ENCODE measurements around the gene SNCG. TPM values are rescaled to one million over a fixed set of nuclear protein-coding genes. Genes with fewer than 3 reads are reported as not detected.
"Not testable (repeated sequence)": the region's sequence is repeated elsewhere in the genome, so short reads cannot be mapped to it uniquely, and the experiment has no call there.

SNCG gene
- total and polyA plus RNA-seq, 4 donors, result 70.0 to 209 (median 98.4) TPM

DNA sequence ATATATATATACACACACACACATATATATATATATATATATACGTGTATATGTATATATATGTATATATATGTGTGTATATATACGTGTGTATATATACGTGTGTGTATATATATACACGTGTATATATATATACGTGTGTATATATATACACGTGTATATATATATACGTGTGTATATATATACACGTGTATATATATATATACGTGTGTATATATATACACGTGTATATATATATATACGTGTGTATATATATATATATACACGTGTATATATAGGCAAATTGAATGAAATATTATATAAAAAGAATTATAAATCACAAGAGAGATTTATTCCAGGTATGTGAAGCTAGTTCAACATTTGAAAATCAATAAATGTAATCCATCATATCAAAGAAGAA, 33.0 kb downstream of the SNCG start:
- H3K27me3 ChIP-seq (ENCODE audit: control insufficient read depth in 1 of 2, insufficient read depth in 2 of 2, low read length in 1 of 2); H3K27ac ChIP-seq (ENCODE audit: low read depth in 1 of 2, low read length in 2 of 2); DNase-seq; H3K4me3 ChIP-seq (ENCODE audit: low read length in 2 of 2); ATAC-seq (ENCODE audit: low FRiP score); H3K4me1 ChIP-seq (ENCODE audit: control insufficient read depth in 1 of 2, insufficient read depth in 2 of 2, low read length in 2 of 2); H3K36me3 ChIP-seq (ENCODE audit: control insufficient read depth in 1 of 2, insufficient read depth in 2 of 2, low read length in 1 of 2); H3K9me3 ChIP-seq (ENCODE audit: control insufficient read depth, low read length); intact Hi-C loops (cut with DNase I): not testable (repeated sequence)
- WGBS, 2 donors, result 73 to 79% methylated on average over 12 of the region's 12 CpGs

DNA sequence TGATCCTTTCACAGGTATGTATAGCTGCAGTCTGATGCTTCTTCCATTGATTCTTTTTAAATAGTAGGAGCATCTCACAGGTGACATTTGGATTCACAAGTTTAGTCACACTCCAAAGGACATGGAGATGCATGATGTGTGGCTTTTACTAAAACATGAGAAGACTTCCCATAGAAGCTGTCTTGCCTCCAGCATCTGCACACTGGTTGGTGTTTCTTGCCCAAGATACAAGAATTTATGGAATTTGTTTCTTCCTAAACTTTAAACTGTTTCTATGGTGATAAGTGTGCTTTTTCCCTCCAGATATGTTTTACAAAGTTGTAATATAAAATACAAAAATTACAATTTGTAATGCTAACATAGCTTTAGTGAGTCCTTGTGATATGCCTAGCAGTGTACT, 34.1 kb downstream of the SNCG start:
- no peaks in the 10 kb centered on the region for H3K27me3 ChIP-seq (ENCODE audit: control insufficient read depth in 1 of 2, insufficient read depth in 2 of 2, low read length in 1 of 2)
- no peak overlapping the region for H3K27ac ChIP-seq (ENCODE audit: low read depth in 1 of 2, low read length in 2 of 2)
- H3K4me3 ChIP-seq (ENCODE audit: low read length in 2 of 2), result no peak overlapping the region
- peaks cover 0 to 4% of the 10 kb centered on the region in 2 donors for H3K36me3 ChIP-seq (ENCODE audit: control insufficient read depth in 1 of 2, insufficient read depth in 2 of 2, low read length in 1 of 2)
- ATAC-seq (ENCODE audit: low FRiP score), result no peak
- no peaks in the 10 kb centered on the region for H3K9me3 ChIP-seq (ENCODE audit: control insufficient read depth, low read length)
- H3K4me1 ChIP-seq (ENCODE audit: control insufficient read depth in 1 of 2, insufficient read depth in 2 of 2, low read length in 2 of 2), result peaks cover 0 to 3% of the 10 kb centered on the region in 2 donors
- no peak for DNase-seq
- intact Hi-C loops (cut with DNase I), result no loop called here

DNA sequence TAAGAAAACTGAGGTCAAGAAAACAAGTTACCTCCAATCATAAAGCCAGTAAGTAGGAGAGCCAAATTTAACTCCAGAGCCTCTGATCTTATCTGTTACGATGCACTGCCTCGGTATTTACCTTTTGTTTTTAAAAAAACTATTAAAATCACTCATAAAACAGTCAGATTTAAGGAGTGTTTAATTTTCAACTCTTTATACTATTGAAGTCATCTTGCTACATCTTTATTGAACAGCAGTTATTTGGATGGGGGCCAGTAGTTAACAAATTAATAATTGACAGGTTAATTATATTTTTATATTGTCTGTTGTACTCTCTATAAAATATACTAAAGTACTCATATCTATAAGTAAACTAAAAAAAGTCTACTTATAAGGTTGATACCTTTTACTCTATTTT, 34.5 kb downstream of the SNCG start:
- no peak for ATAC-seq (ENCODE audit: low FRiP score)
- intact Hi-C loops (cut with DNase I), result no loop called here
- no peak overlapping the region for H3K27ac ChIP-seq (ENCODE audit: low read depth in 1 of 2, low read length in 2 of 2)

DNA sequence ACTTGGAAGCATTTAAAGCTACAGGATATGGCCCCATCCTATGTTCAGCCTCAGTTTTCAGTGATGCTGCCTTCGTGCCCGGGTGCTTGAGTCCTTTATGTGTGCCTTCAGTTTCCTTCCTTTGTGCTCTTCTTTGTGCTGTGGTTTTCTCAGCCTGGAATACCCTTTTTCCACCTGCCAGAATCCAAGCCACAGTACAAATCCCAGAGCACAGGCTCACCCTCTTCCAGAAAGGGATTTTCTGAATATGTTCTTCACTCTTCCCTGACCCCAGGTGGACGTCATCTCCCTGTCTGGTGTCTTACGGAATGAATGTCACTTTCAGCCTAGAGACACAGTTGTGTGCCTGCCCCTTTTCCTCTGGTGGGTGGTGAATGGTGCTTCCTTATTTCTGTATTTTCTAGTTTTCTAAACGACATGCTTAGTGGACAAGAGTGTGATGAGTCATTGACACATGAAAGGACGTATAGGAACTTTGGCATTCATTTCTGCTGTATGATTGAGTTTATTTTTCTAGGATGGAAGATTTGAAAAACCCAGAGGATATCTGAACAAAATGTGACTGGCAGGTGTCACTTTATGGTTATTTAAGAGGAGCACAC, 41.5 kb downstream of the SNCG start:
- H3K4me1 ChIP-seq (ENCODE audit: control insufficient read depth in 1 of 2, insufficient read depth in 2 of 2, low read length in 2 of 2); H3K27me3 ChIP-seq (ENCODE audit: control insufficient read depth in 1 of 2, insufficient read depth in 2 of 2, low read length in 1 of 2); H3K9me3 ChIP-seq (ENCODE audit: control insufficient read depth, low read length); ATAC-seq (ENCODE audit: low FRiP score); H3K4me3 ChIP-seq (ENCODE audit: low read length in 2 of 2); H3K27ac ChIP-seq (ENCODE audit: low read depth in 1 of 2, low read length in 2 of 2); DNase-seq; intact Hi-C loops (cut with DNase I); H3K36me3 ChIP-seq (ENCODE audit: control insufficient read depth in 1 of 2, insufficient read depth in 2 of 2, low read length in 1 of 2): not testable (repeated sequence)
- WGBS, 2 donors, result 77 to 78% methylated on average over 6 of the region's 6 CpGs

More for the DNA sequence above, 34.5 kb downstream of the SNCG start:
- H3K4me1 ChIP-seq (ENCODE audit: control insufficient read depth in 1 of 2, insufficient read depth in 2 of 2, low read length in 2 of 2), result peaks cover 0 to 3% of the 10 kb centered on the region in 2 donors
- no peak overlapping the region for H3K4me3 ChIP-seq (ENCODE audit: low read length in 2 of 2)
- no peaks in the 10 kb centered on the region for H3K9me3 ChIP-seq (ENCODE audit: control insufficient read depth, low read length)
- WGBS, 2 donors, result 40 to 43% methylated on average over 2 of the region's 2 CpGs
- no peak for DNase-seq
- H3K27me3 ChIP-seq (ENCODE audit: control insufficient read depth in 1 of 2, insufficient read depth in 2 of 2, low read length in 1 of 2), result no peaks in the 10 kb centered on the region
- H3K36me3 ChIP-seq (ENCODE audit: control insufficient read depth in 1 of 2, insufficient read depth in 2 of 2, low read length in 1 of 2), result peaks cover 0 to 4% of the 10 kb centered on the region in 2 donors

DNA sequence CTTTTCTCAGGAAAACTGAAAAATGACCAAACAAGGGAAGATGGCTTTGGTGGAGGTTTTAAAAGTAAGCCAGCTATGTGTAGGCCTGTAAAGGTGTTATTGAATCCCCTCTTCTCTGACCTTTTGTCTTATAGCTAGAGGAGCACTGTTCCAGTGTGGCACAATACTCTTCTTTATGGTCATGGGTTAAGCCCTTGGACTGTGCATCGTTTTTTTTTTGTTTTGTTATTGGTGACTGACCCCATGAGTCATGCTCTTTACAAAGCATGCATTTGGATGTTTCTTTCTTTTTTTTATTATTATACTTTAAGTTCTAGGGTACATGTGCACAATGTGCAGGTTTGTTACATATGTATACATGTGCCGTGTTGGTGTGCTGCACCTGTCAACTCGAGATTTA, 42.1 kb downstream of the SNCG start:
- intact Hi-C loops (cut with DNase I), result no loop called here
- Histone ChIP-seq H3K4me1 (ENCODE audit: control insufficient read depth in 1 of 2, insufficient read depth in 2 of 2, low read length in 2 of 2) (no peaks in the 10 kb centered on the region), H3K36me3 (ENCODE audit: control insufficient read depth in 1 of 2, insufficient read depth in 2 of 2, low read length in 1 of 2) (no peaks in the 10 kb centered on the region), H3K4me3 (ENCODE audit: low read length in 2 of 2) (no peak overlapping the region), H3K27me3 (ENCODE audit: control insufficient read depth in 1 of 2, insufficient read depth in 2 of 2, low read length in 1 of 2) (no peaks in the 10 kb centered on the region), H3K9me3 (ENCODE audit: control insufficient read depth, low read length) (no peaks in the 10 kb centered on the region), H3K27ac (ENCODE audit: low read depth in 1 of 2, low read length in 2 of 2) (no peak overlapping the region)
- 71 to 74% methylated on average over 3 of the region's 3 CpGs for WGBS, 2 donors
- no peak for DNase-seq
- no peak for ATAC-seq (ENCODE audit: low FRiP score)

DNA sequence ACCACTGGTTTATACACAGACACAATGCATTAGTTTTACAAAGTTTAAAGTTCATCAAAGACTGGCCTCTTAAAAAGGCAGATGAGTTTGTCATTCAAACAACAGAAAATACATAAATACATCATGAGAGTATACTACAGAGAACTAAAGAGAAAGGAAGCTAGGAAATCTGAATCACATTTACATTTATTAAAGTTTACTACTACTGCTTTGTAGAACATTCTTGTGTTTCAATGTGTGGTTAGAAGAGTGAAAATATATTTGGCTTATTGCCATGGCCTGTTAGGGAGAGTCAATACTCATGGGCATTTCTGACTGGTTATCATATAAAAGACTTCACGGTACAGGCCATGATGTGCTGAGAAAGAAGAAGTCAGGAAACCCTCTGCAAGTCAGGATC, 48.7 kb downstream of the SNCG start:
- intact Hi-C loops (cut with DNase I); H3K9me3 ChIP-seq (ENCODE audit: control insufficient read depth, low read length); H3K27me3 ChIP-seq (ENCODE audit: control insufficient read depth in 1 of 2, insufficient read depth in 2 of 2, low read length in 1 of 2): not testable (repeated sequence)

DNA sequence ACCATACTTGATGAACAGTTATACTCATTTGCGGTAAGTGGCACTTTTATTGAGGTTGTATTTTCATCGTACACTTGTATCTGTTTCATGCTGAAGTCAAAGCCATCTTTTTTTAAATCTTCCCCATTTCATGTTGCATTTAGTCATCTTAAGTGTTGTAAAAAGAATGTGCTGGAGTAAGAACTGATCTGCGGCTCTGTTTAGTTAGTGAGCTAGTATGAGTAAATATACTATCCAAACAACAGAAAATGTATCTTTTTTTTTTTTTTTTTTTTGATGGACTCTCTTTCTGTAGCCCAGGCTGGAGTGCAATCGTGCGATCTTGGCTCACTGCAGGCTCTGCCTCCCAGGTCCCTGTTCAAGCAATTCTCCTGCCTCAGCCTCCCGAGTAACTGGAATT, 49.3 kb downstream of the SNCG start:
- H3K9me3 ChIP-seq (ENCODE audit: control insufficient read depth, low read length); intact Hi-C loops (cut with DNase I); H3K36me3 ChIP-seq (ENCODE audit: control insufficient read depth in 1 of 2, insufficient read depth in 2 of 2, low read length in 1 of 2); H3K27me3 ChIP-seq (ENCODE audit: control insufficient read depth in 1 of 2, insufficient read depth in 2 of 2, low read length in 1 of 2); H3K27ac ChIP-seq (ENCODE audit: low read depth in 1 of 2, low read length in 2 of 2); H3K4me3 ChIP-seq (ENCODE audit: low read length in 2 of 2); H3K4me1 ChIP-seq (ENCODE audit: control insufficient read depth in 1 of 2, insufficient read depth in 2 of 2, low read length in 2 of 2); DNase-seq; ATAC-seq (ENCODE audit: low FRiP score): not testable (repeated sequence)
- 90 to 92% methylated on average over 6 of the region's 6 CpGs for WGBS, 2 donors

More for the DNA sequence above, 48.7 kb downstream of the SNCG start:
- 52% methylated on average over 1 of the region's 1 CpG; no CpG with 5 or more reads in 1 of the 2 donors for WGBS, 2 donors
- H3K4me1 ChIP-seq (ENCODE audit: control insufficient read depth in 1 of 2, insufficient read depth in 2 of 2, low read length in 2 of 2); H3K36me3 ChIP-seq (ENCODE audit: control insufficient read depth in 1 of 2, insufficient read depth in 2 of 2, low read length in 1 of 2); H3K27ac ChIP-seq (ENCODE audit: low read depth in 1 of 2, low read length in 2 of 2); ATAC-seq (ENCODE audit: low FRiP score); H3K4me3 ChIP-seq (ENCODE audit: low read length in 2 of 2); DNase-seq: not testable (repeated sequence)

DNA sequence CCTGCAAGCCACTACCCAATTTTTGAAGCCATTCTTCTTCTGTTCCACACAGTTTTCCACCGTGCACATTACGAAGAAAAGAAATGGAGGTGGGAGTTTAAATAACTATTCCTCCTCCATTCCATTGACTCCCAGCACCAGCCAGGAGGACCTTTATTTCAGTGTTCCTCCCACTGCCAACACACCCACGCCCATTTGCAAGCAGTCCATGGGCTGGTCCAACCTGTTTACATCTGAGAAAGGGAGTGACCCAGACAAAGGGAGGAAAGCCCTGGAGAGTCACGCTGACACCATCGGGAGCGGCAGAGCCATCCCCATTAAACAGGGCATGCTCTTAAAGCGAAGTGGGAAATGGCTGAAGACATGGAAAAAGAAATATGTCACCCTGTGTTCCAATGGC, 49.9 kb downstream of the SNCG start:
- WGBS, 2 donors, result 96 to 97% methylated on average over 7 of the region's 7 CpGs
- H3K4me1 ChIP-seq (ENCODE audit: control insufficient read depth in 1 of 2, insufficient read depth in 2 of 2, low read length in 2 of 2); DNase-seq; H3K36me3 ChIP-seq (ENCODE audit: control insufficient read depth in 1 of 2, insufficient read depth in 2 of 2, low read length in 1 of 2); H3K9me3 ChIP-seq (ENCODE audit: control insufficient read depth, low read length); H3K4me3 ChIP-seq (ENCODE audit: low read length in 2 of 2); ATAC-seq (ENCODE audit: low FRiP score); H3K27me3 ChIP-seq (ENCODE audit: control insufficient read depth in 1 of 2, insufficient read depth in 2 of 2, low read length in 1 of 2); H3K27ac ChIP-seq (ENCODE audit: low read depth in 1 of 2, low read length in 2 of 2); intact Hi-C loops (cut with DNase I): not testable (repeated sequence)

DNA sequence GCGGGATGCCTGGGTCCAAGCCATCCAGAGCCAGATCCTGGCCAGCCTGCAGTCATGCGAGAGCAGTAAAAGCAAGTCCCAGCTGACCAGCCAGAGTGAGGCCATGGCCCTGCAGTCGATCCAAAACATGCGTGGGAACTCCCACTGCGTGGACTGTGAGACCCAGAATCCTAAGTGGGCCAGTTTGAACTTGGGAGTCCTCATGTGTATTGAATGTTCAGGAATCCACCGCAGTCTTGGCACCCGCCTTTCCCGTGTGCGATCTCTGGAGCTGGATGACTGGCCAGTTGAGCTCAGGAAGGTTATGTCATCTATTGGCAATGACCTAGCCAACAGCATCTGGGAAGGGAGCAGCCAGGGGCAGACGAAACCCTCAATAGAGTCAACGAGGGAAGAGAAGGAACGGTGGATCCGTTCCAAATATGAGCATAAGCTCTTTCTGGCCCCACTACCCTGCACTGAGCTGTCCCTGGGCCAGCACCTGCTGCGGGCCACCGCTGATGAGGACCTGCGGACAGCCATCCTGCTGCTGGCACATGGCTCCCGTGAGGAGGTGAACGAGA, 50.8 kb downstream of the SNCG start:
- H3K27ac ChIP-seq (ENCODE audit: low read depth in 1 of 2, low read length in 2 of 2); H3K27me3 ChIP-seq (ENCODE audit: control insufficient read depth in 1 of 2, insufficient read depth in 2 of 2, low read length in 1 of 2); H3K4me3 ChIP-seq (ENCODE audit: low read length in 2 of 2); H3K36me3 ChIP-seq (ENCODE audit: control insufficient read depth in 1 of 2, insufficient read depth in 2 of 2, low read length in 1 of 2); DNase-seq; H3K4me1 ChIP-seq (ENCODE audit: control insufficient read depth in 1 of 2, insufficient read depth in 2 of 2, low read length in 2 of 2); H3K9me3 ChIP-seq (ENCODE audit: control insufficient read depth, low read length); intact Hi-C loops (cut with DNase I); ATAC-seq (ENCODE audit: low FRiP score): not testable (repeated sequence)
- 88 to 90% methylated on average over 17 to 18 of the region's 18 CpGs for WGBS, 2 donors

Data from aorta (tissue), 5 donors.